Measurements from ENCODE around the gene EDEM1. TPM values are rescaled to one million over a fixed set of nuclear protein-coding genes. Genes with fewer than 3 reads are reported as not detected.

The EDEM1 gene
- polyA plus RNA-seq, 1 of the 3 experiments (the other 2 are of a cell fraction), result 25.2 TPM

GRCh38 chr3:5217824-5218595 is 30.5 kb downstream of the EDEM1 start:
- H3F3A ChIP-seq (replicated peaks; ENCODE audit: insufficient read depth), result no peaks in the 10 kb centered on the region
- H3K9me3 ChIP-seq, result no peaks in the 10 kb centered on the region
- POLR2A ChIA-PET, result interaction anchor here (0.7 kb wide), 1 partner anchor 256 kb away, joined by 3 read pairs; no protein-coding TSS in a partner anchor
- no peaks in the 10 kb centered on the region for H3K79me2 ChIP-seq (ENCODE audit: insufficient read depth)
- H3K27ac ChIP-seq (ENCODE audit: low read depth in 2 of 2, low read length in 1 of 2), result no peak overlapping the region
- CTCF ChIA-PET, result no interaction called here
- H3K9ac ChIP-seq, result no peak overlapping the region
- WGBS (ENCODE audit: low lambda C conversion rate), result 91% methylated on average over 9 of the region's 9 CpGs
- H2AFZ ChIP-seq (ENCODE audit: low read depth), result no peak overlapping the region
- no peaks in the 10 kb centered on the region for H3K9me2 ChIP-seq
- H3K4me3 ChIP-seq (ENCODE audit: low read depth in 2 of 2, low read length in 1 of 2), result no peak overlapping the region
- no peaks in the 10 kb centered on the region for H4K20me1 ChIP-seq (ENCODE audit: insufficient read depth)
- H3K4me1 ChIP-seq (ENCODE audit: control insufficient read depth in 1 of 2, insufficient read depth in 2 of 2, low read depth in 1 of 2, low read length in 1 of 2), result no peaks in the 10 kb centered on the region; a peak in 1 of 4 replicates
- TF ChIP-seq ZBTB33 (IDR thresholded peaks at IDR 0.05; ENCODE audit: borderline replicate concordance, low read depth) (no peak), CTCF (IDR thresholded peaks at IDR 0.05) (no peak), FOSL2 (IDR thresholded peaks at IDR 0.05; ENCODE audit: borderline replicate concordance, low read depth) (no peak)
- H3K36me3 ChIP-seq (replicated peaks in 1 of 2; ENCODE audit: control insufficient read depth in 1 of 2, insufficient read depth in 2 of 2, low read length in 1 of 2), result peaks cover 15 to 68% of the 10 kb centered on the region in 2 experiments
- no peaks in the 10 kb centered on the region for H3K27me3 ChIP-seq (ENCODE audit: insufficient read depth)
- H3K4me2 ChIP-seq, result no peak overlapping the region
- DNase-seq, result no peak

- DNase-seq, result no peak
- Histone ChIP-seq H3K4me3 (ENCODE audit: low read depth in 2 of 2, low read length in 1 of 2) (no peak overlapping the region), H3K4me1 (ENCODE audit: control insufficient read depth in 1 of 2, insufficient read depth in 2 of 2, low read depth in 1 of 2, low read length in 1 of 2) (no peaks in the 10 kb centered on the region; a peak in 1 of 4 replicates), H3K9me2 (no peaks in the 10 kb centered on the region), H3F3A (replicated peaks; ENCODE audit: insufficient read depth) (no peaks in the 10 kb centered on the region), H3K4me2 (no peak overlapping the region), H3K9me3 (no peaks in the 10 kb centered on the region), H3K9ac (no peak overlapping the region), H4K20me1 (ENCODE audit: insufficient read depth) (no peaks in the 10 kb centered on the region), H3K36me3 (replicated peaks in 1 of 2; ENCODE audit: control insufficient read depth in 1 of 2, insufficient read depth in 2 of 2, low read length in 1 of 2) (peaks cover 10 to 60% of the 10 kb centered on the region in 2 experiments), H2AFZ (ENCODE audit: low read depth) (no peak overlapping the region), H3K79me2 (ENCODE audit: insufficient read depth) (no peaks in the 10 kb centered on the region), H3K27ac (ENCODE audit: low read depth in 2 of 2, low read length in 1 of 2) (no peak overlapping the region), H3K27me3 (ENCODE audit: insufficient read depth) (no peaks in the 10 kb centered on the region)
- no peak for TF ChIP-seq RAD21 (IDR thresholded peaks at IDR 0.05; ENCODE audit: low read length)
- no peak for TF ChIP-seq FOSL2 (IDR thresholded peaks at IDR 0.05; ENCODE audit: borderline replicate concordance, low read depth)
- TF ChIP-seq ELF1 (IDR thresholded peaks at IDR 0.05), result no peak
- TF ChIP-seq, protein P1, sequence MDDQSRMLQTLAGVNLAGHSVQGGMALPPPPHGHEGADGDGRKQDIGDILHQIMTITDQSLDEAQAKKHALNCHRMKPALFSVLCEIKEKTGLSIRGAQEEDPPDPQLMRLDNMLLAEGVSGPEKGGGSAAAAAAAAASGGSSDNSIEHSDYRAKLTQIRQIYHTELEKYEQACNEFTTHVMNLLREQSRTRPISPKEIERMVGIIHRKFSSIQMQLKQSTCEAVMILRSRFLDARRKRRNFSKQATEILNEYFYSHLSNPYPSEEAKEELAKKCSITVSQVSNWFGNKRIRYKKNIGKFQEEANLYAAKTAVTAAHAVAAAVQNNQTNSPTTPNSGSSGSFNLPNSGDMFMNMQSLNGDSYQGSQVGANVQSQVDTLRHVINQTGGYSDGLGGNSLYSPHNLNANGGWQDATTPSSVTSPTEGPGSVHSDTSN (IDR thresholded peaks at IDR 0.05), result no peak
- no peak for TF ChIP-seq FOXM1 (IDR thresholded peaks at IDR 0.05; ENCODE audit: low read depth)
- no peak for TF ChIP-seq GATA2 (CRISPR knock-in tag; IDR thresholded peaks at IDR 0.05)
- no peak for TF ChIP-seq JUND (IDR thresholded peaks at IDR 0.05)
- TF ChIP-seq SIN3A (IDR thresholded peaks at IDR 0.05; ENCODE audit: borderline replicate concordance, low read depth, low read length), result no peak
- WGBS (ENCODE audit: low lambda C conversion rate), result 82% methylated on average over 5 of the region's 5 CpGs
- ChIA-PET POLR2A (interaction anchor here (0.7 kb wide), 1 partner anchor 255 kb away, joined by 3 read pairs; no protein-coding TSS in a partner anchor), CTCF (no interaction called here)
These were observed 31.3 kb downstream of the EDEM1 start for GRCh38 chr3:5218815-5219214.

Data from SK-N-SH (cell line).